Caco-2 (cell line): ENCODE data around the gene NPIPB6. TPM values are rescaled to one million over a fixed set of nuclear protein-coding genes. Genes with fewer than 3 reads are reported as not detected.
"Not testable (repeated sequence)": the region's sequence is repeated elsewhere in the genome, so short reads cannot be mapped to it uniquely, and the experiment has no call there.

ENCODE experiments used
- BruUV-seq: library from RNA; stranded (reverse); fragments of 400-500 nt; replicated peaks from 2 replicates; lab custom pipeline; 2021; lab: Mats Ljungman, UMichigan
- CTCF ChIA-PET: fragments of 300-600 bp; sonication (Branson Sonifier 250); formaldehyde crosslinking; loops from one replicate; lab custom pipeline; 2022; ENCODE audit warnings: antibody characterized with exemption; lab: Charles Lee
- POLR2A ChIA-PET: fragments of 300-600 bp; sonication (Branson Sonifier 250); formaldehyde crosslinking; loops from one replicate; lab custom pipeline; 2022; ENCODE audit warnings: antibody characterized with exemption; lab: Charles Lee
- DNase-seq, 2 experiments: peaks; one replicate each; pipeline versions ENCODE4 v3.0.0 to v3.0.0-alpha.2; 2020 to 2022
- H3K27me3 ChIP-seq: replicated peaks from 2 replicates; pipeline ENCODE4 v1.6.0; 2011; ENCODE audit warnings: low read length; ENCODE audit not compliant: control insufficient read depth, insufficient read depth
- H3K36me3 ChIP-seq: 2 replicates; pipeline ENCODE4 v1.5.1; 2011; ENCODE audit warnings: low read length; ENCODE audit not compliant: control insufficient read depth, insufficient read depth
- H3K4me1 ChIP-seq: fragments of 250-450 bp; sonication (Bioruptor Pico); 2 replicates; pipeline ENCODE4 v1.5.1; 2020; ENCODE audit warnings: mild to moderate bottlenecking
- H3K4me3 ChIP-seq: 2 replicates; pipeline ENCODE4 v1.5.1; 2011; ENCODE audit warnings: low read depth, mild to moderate bottlenecking, control low read depth, low read length
- H3K9me3 ChIP-seq: fragments of 250-450 bp; sonication (Bioruptor Pico); 2 replicates; pipeline ENCODE4 v1.5.1; 2020; ENCODE audit warnings: mild to moderate bottlenecking, moderate library complexity
- H3K27ac Mint-ChIP-seq: one replicate; pipeline ENCODE4 v1.8.0; 2022; ENCODE audit warnings: mixed read lengths; ENCODE audit not compliant: unreplicated experiment
- H3K27me3 Mint-ChIP-seq: one replicate; pipeline ENCODE4 v1.8.0; 2022; ENCODE audit warnings: mixed read lengths; ENCODE audit not compliant: insufficient read depth, unreplicated experiment
- H3K36me3 Mint-ChIP-seq: one replicate; pipeline ENCODE4 v1.8.0; 2022; ENCODE audit warnings: mild to moderate bottlenecking, mixed read lengths; ENCODE audit not compliant: insufficient read depth, unreplicated experiment
- H3K4me1 Mint-ChIP-seq: one replicate; pipeline ENCODE4 v1.8.0; 2022; ENCODE audit warnings: low read depth, mixed read lengths; ENCODE audit not compliant: unreplicated experiment
- H3K4me3 Mint-ChIP-seq: one replicate; pipeline ENCODE4 v1.8.0; 2022; ENCODE audit warnings: mild to moderate bottlenecking, moderate library complexity, mixed read lengths; ENCODE audit not compliant: unreplicated experiment
- H3K9me3 Mint-ChIP-seq: one replicate; pipeline ENCODE4 v1.8.0; 2022; ENCODE audit warnings: mixed read lengths; ENCODE audit not compliant: unreplicated experiment
- intact Hi-C: fragments of 100-400 bp; cut with micrococcal nuclease; formaldehyde crosslinking; loops from one replicate; pipeline ENCODE4 v1.10.0; 2022; ENCODE audit not compliant: unreplicated experiment
- total RNA-seq: library from RNA; stranded (reverse); gene quantifications from 2 replicates; pipeline ENCODE4 v1.2.3, GENCODE V29; 2022

NPIPB6 gene
- total RNA-seq, 1 experiment from 2014 or later, result 1.4 TPM

GRCh38 chr16:28375115-28375514 is 11.8 kb upstream of the NPIPB6 start:
- CTCF ChIA-PET, H3K36me3 ChIP-seq, H3K4me3 Mint-ChIP-seq, H3K27ac Mint-ChIP-seq, H3K9me3 Mint-ChIP-seq, H3K9me3 ChIP-seq, H3K4me3 ChIP-seq, H3K36me3 Mint-ChIP-seq, H3K4me1 Mint-ChIP-seq, intact Hi-C loops, H3K27me3 ChIP-seq, POLR2A ChIA-PET, BruUV-seq, H3K4me1 ChIP-seq, H3K27me3 Mint-ChIP-seq: not testable (repeated sequence)
- DNase-seq, result peak; percentile 32 to 57

- H3K9me3 ChIP-seq, DNase-seq, H3K4me1 Mint-ChIP-seq, BruUV-seq, POLR2A ChIA-PET, H3K27ac Mint-ChIP-seq, H3K36me3 Mint-ChIP-seq, H3K27me3 ChIP-seq, intact Hi-C loops, H3K4me3 ChIP-seq, H3K4me3 Mint-ChIP-seq, H3K4me1 ChIP-seq, CTCF ChIA-PET, H3K36me3 ChIP-seq, H3K9me3 Mint-ChIP-seq, H3K27me3 Mint-ChIP-seq: not testable (repeated sequence)
Observed at GRCh38 chr16:28374281-28374680, 11.0 kb upstream of the NPIPB6 start.

GRCh38 chr16:28367926-28368325 is 4.6 kb upstream of the NPIPB6 start:
- H3K4me3 ChIP-seq, intact Hi-C loops, POLR2A ChIA-PET, H3K27me3 ChIP-seq, CTCF ChIA-PET, H3K4me1 Mint-ChIP-seq, H3K27ac Mint-ChIP-seq, DNase-seq, H3K27me3 Mint-ChIP-seq, H3K4me1 ChIP-seq, H3K9me3 ChIP-seq, BruUV-seq, H3K4me3 Mint-ChIP-seq, H3K9me3 Mint-ChIP-seq, H3K36me3 ChIP-seq, H3K36me3 Mint-ChIP-seq: not testable (repeated sequence)

GRCh38 chr16:28364268-28365173 is 1.2 kb upstream of the NPIPB6 start:
- intact Hi-C loops, BruUV-seq, H3K36me3 Mint-ChIP-seq, H3K9me3 ChIP-seq, H3K27me3 ChIP-seq, H3K4me3 ChIP-seq, H3K4me1 Mint-ChIP-seq, H3K27me3 Mint-ChIP-seq, H3K9me3 Mint-ChIP-seq, CTCF ChIA-PET, POLR2A ChIA-PET, H3K27ac Mint-ChIP-seq, H3K36me3 ChIP-seq, H3K4me1 ChIP-seq: not testable (repeated sequence)
- peak in 1 of 2 experiments; percentile 32 for DNase-seq
- peak overlapping the region; percentile 35 for H3K4me3 Mint-ChIP-seq

- H3K4me1 ChIP-seq, H3K9me3 ChIP-seq, H3K27me3 Mint-ChIP-seq, POLR2A ChIA-PET, H3K4me1 Mint-ChIP-seq, DNase-seq, H3K27ac Mint-ChIP-seq, intact Hi-C loops, H3K36me3 ChIP-seq, H3K27me3 ChIP-seq, H3K4me3 Mint-ChIP-seq, H3K36me3 Mint-ChIP-seq, H3K4me3 ChIP-seq, CTCF ChIA-PET, H3K9me3 Mint-ChIP-seq: not testable (repeated sequence)
- BruUV-seq, result TSS peak; percentile 36
Observed at GRCh38 chr16:28362600-28362999, 708 bp downstream of the NPIPB6 start.

GRCh38 chr16:28338230-28338629 is 25.1 kb downstream of the NPIPB6 start:
- BruUV-seq, POLR2A ChIA-PET, H3K9me3 ChIP-seq: not testable (repeated sequence)

More at GRCh38 chr16:28338230-28338629, 25.1 kb downstream of the NPIPB6 start:
- H3K4me3 Mint-ChIP-seq, H3K9me3 Mint-ChIP-seq, DNase-seq, intact Hi-C loops, H3K36me3 Mint-ChIP-seq, H3K27ac Mint-ChIP-seq, CTCF ChIA-PET, H3K27me3 ChIP-seq, H3K36me3 ChIP-seq, H3K4me1 ChIP-seq, H3K27me3 Mint-ChIP-seq, H3K4me3 ChIP-seq, H3K4me1 Mint-ChIP-seq: not testable (repeated sequence)
